GM10248 (cell line): Measurements from ENCODE around the gene ASPHD1.

ENCODE experiments used
- CTCF ChIA-PET: fragments of 300-600 bp; sonication (Branson Sonifier 250); formaldehyde crosslinking; extraction: SDS; loops from one replicate; lab custom pipeline; 2021; ENCODE audit warnings: antibody characterized with exemption; lab: Yijun Ruan, JAX
- POLR2A ChIA-PET: fragments of 350-650 bp; sonication (Branson Sonifier 250); formaldehyde crosslinking; extraction: SDS; loops from one replicate; lab custom pipeline; 2020; ENCODE audit warnings: antibody characterized with exemption; lab: Yijun Ruan, JAX
- DNase-seq: peaks from one replicate; pipeline ENCODE4 v3.0.0; 2012; ENCODE audit errors: extremely low spot score
- CTCF ChIP-seq: IDR thresholded peaks from 2 replicates; pipeline ENCODE4 v1.5.1; 2012; ENCODE audit warnings: mild to moderate bottlenecking, low read depth; ENCODE audit errors: extremely low read depth, missing control alignments, control extremely low read depth

The ASPHD1 gene

GRCh38 chr16:29898135-29898803, 2.0 kb upstream of the ASPHD1 start:
- CTCF ChIA-PET = interaction anchor here (1.3 kb wide), 1 partner anchor 14 kb away, joined by 3 read pairs; no protein-coding TSS in a partner anchor
- TF ChIP-seq CTCF = no peak
- no peak for DNase-seq
- POLR2A ChIA-PET = no interaction called here

- ChIA-PET CTCF (interaction anchor here (1.2 to 1.3 kb wide), 2 partner anchors 14 to 36 kb away, joined by 3 read pairs; partner anchors contain the start of gene CDIPT), POLR2A (no interaction called here)
- DNase-seq = no peak
- no peak for TF ChIP-seq CTCF
Measured at GRCh38 chr16:29898804-29899515, 1.3 kb upstream of the ASPHD1 start.

GRCh38 chr16:29899516-29900101, 679 bp upstream of the ASPHD1 start, which contains the start of gene SEZ6L2:
TSS of gene SEZ6L2 (minus strand) at chr16:29899550. CDS start at chr16:29899019, 531 bp downstream.
- no peak for DNase-seq
- ChIA-PET POLR2A (no interaction called here), CTCF (interaction anchor here (0.6 to 1.8 kb wide), 4 partner anchors 9 to 73 kb away, joined by 3 to 6 read pairs (median 4); partner anchors contain the start of gene CDIPT)
- TF ChIP-seq CTCF = no peak

GRCh38 chr16:29900888-29901606, 759 bp downstream of the ASPHD1 start:
- no peak for TF ChIP-seq CTCF
- ChIA-PET CTCF (interaction anchor here (0.9 to 1.8 kb wide), 3 partner anchors 8 to 15 kb away, joined by 3 to 6 read pairs (median 4); no protein-coding TSS in a partner anchor), POLR2A (no interaction called here)
- DNase-seq = no peak

GRCh38 chr16:29901607-29901945, 1.3 kb downstream of the ASPHD1 start:
- ChIA-PET POLR2A (no interaction called here), CTCF (no interaction called here)
- no peak for DNase-seq
- TF ChIP-seq CTCF = no peak

GRCh38 chr16:29903590-29903989, 3.3 kb downstream of the ASPHD1 start:
- CTCF ChIA-PET = no interaction called here
- no peak for TF ChIP-seq CTCF
- DNase-seq = no peak
- POLR2A ChIA-PET = no interaction called here
